GM18505 (cell line): ENCODE measurements around the gene GRM4.

Source experiments
- ATAC-seq: cut with Tn5 transposase; IDR thresholded peaks from one replicate; pipeline ENCODE4 v1.9.1; 2021; ENCODE audit not compliant: unreplicated experiment
- POLR2A ChIP-seq: IDR thresholded peaks from 4 replicates; pipeline ENCODE4 v1.6.1; 2011; ENCODE audit warnings: borderline replicate concordance; ENCODE audit not compliant: insufficient read depth, insufficient read length; ENCODE audit errors: extremely low read depth

Gene GRM4

DNA sequence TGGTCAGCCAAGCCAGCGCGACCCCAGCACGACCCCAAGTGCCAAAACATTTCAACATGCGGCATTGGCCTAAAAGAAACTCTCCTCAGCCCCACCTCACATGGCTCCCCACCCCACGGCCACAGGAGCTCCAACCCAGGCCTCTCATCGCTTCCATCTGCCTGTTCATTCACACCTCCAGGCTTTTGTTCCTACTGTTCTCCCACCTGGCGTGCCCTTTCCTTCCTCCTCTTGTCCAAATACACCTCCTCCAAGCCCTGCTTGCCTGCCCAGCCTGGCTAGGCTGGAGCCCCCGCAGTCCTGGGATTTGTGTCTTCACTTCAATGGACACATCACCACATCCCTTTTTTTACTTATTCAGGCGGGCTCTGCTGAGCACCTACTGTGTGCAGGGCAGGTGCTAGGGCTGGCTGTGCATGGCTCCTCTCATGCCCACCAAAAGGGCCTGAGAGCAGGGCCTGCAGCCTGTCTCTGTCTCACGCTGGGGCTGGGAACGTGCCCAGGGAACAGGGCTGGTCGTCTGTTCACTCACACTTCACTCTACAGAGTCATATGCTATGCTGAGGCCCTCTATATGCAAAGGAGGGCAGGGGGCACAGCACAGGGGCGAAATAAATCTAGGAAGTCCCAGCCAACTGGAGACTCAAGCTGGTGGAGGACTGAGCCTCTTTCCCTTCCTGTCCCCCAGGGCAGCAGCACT lies 61.1 kb downstream of the GRM4 start:
- no peak for TF ChIP-seq POLR2A
- no peak for ATAC-seq

DNA sequence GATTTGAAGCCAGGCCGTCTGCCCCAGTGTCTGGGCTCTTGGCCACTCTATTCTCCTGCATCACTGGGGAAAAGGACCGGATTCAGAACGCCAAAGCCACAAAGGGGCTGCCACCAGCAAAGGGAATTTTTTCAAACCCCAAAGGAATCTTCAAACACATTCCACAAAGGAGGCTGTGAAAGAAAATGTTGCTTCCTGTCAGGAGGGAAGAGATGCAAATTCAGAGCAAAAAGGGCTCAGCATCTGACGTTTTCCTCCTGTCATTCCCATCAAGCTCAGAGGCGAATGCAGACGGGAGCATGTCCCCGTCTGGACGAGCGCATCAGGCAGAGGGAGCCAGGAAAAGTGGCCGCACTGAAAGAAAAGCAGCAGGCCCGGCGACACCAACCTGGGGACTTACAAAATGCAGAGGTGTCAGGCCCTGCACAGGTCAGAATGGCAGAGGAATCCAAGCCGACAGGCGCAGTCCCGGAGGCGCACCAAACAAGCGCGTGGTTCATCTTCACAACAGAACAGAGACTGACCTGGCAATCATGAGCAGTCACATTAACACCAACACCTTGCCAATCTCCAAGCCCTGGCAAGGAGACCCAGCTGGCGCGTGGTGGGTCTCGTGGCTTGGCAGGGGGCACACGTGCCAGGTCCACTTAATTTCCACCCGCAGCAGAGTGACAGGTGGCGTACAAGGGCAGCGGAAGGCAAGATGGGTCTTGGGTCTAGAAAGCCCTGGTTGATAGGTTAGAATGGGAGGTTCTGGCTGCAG lies 62.8 kb downstream of the GRM4 start:
- ATAC-seq: no peak
- no peak for TF ChIP-seq POLR2A

DNA sequence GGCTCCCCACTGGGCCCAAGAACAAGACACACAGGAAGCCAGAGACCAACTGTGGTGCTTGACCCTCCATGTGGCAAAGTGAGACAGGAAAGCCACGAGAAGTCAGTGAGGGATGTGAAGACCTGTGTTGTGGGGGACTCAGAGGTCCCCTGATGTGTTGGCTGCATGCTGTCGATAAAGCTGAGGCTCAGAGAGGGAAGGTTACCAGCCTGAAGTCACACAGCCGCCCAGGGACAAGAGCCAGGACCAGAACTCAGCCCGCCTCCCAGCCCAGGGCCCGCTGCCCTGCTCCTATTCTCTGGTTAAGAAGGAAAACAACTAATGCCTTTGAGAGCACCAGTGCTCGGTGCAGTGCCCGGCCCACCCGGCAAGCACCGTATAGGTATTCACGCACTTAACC lies 63.5 kb downstream of the GRM4 start:
- TF ChIP-seq POLR2A: no peak
- ATAC-seq: no peak

DNA sequence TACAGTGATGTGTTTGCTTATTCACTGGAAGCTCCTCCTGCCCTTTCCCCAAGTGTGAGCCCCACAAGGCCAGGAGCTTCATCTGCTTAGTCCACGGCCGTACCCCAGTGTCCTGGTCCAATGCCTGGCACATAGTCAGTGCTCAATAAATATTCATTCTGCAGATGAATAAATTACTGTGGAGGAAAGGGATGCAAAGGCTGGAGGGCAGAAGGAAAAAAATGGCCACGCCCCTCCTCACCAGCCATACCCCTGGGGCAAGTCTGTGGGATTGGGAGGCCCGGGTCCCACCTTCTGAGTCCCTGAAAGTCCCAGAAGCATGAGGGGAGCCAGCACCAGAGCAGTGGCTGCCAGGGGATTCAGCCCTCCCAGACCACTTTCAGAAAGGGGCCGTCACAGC lies 65.5 kb downstream of the GRM4 start:
- TF ChIP-seq POLR2A: no peak
- ATAC-seq: no peak

DNA sequence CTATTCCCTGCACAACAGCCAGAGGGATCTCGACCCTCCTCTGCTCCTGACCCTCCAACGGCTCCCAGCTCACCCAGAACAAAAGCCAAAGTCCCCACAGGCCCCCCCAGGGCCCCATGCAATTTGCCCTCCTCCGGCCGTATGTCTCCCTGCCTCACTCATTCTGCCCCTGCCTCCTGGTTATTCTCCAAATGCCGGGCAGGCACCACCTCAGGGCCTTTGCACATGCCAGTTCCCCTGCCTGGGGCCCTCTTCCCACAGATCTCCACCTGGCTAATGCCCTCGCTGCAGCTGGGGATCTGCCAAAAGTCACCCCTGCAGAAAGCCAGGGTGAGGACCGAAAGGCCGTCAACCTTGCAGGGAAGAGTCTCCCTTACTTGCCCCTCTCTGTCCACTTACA lies 66.0 kb downstream of the GRM4 start:
- no peak for ATAC-seq
- no peak for TF ChIP-seq POLR2A

DNA sequence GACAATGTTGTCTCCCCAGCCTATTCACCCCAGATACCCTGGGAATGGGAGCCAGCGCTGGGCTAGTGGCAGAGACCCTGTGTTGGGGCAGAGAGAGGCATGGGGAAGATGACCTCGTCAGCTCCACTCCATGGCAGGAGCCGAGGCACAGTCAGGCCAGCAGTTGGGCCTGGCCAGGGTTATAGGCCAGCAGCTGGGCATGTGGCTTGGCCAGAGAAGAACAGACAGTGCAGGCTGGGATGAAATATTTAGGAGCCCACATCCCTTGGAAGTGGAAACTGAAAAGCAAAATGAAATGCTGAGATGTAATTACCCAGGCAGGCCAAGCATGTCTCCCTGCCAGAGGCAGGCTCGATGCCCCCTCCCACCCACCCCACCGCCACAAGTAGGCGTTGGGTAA lies 70.0 kb downstream of the GRM4 start:
- no peak for TF ChIP-seq POLR2A
- ATAC-seq: no peak

DNA sequence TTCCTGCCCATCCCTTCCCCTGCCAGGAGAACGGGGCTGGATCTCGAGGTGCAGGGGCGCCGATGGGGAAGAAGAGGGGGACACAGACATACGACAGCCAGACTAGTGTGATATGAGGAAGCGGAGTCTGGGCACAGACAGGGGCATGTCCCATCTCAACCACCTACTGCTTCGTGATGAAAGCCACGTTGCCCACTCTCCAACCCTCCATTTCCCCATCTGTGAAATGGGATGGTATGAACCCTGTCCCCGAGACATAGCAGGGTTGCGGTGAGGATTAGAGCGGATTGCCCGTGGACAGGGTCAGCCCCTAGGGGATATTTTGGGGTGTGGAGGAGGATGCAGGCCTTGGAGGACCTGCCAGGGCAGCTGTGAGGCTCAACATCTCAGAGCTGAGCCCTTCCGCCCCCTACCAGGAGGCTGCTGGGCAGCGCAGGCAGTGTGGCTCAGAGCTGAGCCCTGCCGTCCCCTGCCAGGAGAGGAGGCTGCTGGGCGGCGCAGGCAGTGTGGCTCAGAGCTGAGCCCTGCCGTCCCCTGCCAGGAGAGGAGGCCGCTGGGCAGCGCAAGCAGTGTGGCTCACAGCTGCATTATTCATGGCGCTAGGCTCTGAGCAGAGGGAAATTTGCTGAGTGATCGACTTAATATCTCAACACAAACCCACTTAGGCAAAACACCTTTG lies 71.7 kb downstream of the GRM4 start:
- ATAC-seq: no peak

DNA sequence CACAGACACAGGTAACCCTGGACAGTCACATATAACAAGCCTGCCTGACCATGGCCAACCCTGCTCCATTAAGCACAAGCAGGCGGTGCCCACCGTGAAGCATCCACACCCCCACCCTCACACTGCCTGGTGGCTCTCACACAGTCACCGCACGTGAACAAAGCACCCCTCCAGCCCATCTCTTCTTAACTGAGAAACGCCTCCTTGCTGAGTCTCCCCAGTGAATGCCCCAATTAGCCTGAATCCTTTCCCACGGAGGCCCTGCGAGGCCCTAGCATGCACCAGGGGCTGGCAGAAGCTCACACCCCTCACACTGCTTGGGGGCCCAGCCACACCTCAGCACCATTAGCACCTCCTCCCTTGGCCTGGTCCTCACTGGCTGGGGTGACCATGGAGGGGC lies 72.3 kb downstream of the GRM4 start:
- no peak for TF ChIP-seq POLR2A
- ATAC-seq: no peak

More for the DNA sequence above, 71.7 kb downstream of the GRM4 start:
- no peak for TF ChIP-seq POLR2A

DNA sequence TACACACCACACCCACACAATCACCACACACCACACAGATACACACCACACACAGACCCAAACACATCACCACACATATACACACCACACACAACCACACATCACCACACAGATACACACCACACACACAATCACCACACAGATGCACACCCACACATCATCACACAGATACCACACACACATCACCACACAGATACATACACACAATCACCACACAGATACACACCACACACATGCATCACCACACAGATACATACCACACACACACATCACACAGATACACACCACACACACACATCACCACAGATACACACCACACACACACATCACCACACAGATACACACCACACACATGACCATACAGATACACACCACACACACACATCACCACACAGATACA lies 73.2 kb downstream of the GRM4 start:
- TF ChIP-seq POLR2A: no peak
- no peak for ATAC-seq

DNA sequence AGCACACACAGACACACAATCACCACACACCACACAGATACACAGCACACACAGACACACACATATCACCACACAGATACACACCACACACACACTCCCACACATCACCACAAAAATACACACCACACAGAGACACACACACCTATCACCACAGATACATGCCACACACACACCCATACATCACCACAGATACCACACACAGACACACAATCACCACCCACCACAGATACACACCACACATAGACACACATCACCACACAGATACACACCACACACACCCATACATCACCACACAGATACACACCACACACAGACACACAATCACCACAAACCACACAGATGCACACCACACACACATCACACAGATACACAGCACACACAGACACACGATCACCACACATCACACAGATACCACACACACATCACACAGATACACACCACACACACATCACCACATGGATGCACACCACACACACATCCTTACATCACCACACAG lies 74.0 kb downstream of the GRM4 start:
- ATAC-seq: no peak
- TF ChIP-seq POLR2A: no peak

DNA sequence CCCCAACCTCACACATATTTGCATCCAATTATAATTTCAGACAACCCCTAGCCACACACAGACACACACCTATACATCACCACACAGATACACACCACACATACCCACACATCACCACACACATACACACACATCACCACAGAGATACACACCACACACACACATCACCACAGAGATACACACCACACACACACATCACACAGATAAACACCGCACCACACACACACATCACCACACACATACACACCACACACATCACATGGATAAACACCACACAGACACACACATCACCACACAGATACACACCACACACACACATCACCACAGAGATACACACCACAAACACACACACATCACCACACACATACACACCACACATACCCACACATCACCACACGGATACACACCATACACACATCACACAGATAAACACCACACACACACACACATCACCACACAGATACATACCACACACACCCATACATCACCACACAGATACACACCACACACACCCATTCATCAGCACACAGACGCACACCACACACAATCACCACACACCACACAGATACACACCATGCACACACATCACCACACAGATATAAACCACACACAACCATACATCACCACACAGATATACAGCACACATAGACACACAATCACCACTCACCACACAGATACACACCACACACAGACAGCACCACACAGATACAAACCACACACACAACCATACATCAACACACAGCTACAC lies 74.6 kb downstream of the GRM4 start:
- ATAC-seq: no peak
- no peak for TF ChIP-seq POLR2A

DNA sequence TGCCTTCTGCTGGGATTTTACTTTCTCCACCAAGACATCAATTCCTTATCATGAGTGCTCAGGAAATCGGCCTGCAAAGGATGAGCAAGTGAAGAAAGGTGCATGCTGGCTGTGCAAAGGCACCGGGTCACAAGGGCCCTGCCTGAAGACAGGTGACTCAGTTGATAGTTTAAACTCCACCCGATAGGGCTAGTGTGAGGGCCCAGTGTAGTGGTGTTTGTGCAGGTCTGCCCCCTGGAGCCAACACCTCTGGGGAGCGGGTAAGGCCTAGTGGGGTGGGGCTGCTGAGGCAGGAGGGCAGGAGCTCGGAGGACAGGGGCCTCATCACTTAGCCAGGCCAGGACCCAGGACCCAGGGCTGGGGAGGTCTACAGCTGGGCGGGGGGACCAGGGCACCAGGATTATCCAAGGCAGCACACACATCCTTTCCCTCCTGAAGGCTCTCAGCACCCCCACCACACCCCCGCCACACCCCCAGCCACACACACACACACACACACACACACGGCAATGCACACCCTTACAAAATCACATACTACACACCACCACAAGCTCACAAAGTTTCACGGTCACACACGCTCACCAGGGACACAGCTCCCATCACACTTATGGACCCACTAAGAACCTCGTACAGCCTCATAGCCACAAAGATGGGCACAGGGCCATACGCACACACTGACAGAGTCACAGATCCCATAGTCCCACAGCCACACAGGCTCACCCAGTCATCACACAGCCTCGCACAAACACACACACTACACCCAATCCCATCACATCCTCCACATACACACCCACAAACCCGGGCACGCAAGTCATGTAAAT lies 75.4 kb downstream of the GRM4 start:
- TF ChIP-seq POLR2A: no peak
- no peak for ATAC-seq

DNA sequence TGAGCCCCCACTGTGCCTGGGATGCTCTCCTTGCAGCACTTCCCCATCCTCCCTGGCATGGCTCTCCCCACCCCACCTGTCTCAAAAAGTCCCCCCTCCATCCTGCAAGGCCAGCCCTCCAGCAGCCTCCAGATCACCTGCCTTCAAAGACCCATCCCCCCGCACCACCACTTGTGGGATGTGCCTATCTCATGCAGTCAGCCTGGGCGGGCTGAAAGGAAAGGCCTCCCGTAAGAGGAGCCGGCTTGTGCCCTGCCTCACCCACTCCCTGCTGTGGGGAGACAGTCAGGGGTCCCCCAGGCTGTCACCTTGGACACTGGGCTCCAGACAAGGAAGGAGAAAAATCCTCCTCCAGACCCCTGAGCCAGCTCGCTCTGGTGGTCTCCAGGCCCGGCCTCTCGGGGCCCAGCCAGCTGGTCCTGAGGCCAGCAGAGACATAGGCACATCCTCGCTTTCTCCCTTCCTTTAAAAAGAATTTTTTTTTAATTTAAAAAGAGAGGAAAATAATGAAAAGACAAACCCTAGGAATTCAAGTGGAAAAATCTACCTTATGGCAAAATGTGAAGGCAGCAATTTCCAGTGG lies 77.3 kb downstream of the GRM4 start:
- no peak for TF ChIP-seq POLR2A
- ATAC-seq: no peak

DNA sequence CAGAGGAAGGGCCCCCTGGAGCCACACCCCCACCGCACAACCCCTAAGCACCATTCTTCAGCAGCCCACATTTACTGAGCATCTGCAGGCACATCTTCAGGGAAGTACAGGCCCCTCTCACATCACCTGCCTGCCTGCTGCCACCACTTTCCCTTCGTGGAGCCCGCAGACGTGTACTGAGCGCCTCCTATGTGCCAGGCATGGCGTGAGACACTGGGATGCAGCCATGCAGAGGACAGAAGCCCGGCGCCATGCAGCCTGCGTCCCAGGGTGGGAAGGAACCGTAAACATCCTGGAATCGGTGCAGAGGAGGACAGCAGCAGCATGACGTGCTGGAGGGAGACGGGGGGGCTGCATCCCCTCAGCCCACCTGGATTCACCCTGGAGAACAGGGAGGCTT lies 78.1 kb downstream of the GRM4 start:
- ATAC-seq: no peak
- TF ChIP-seq POLR2A: no peak
